IMR-90 (cell line): ENCODE results near the gene KLK14. TPM values are rescaled to one million over a fixed set of nuclear protein-coding genes. Genes with fewer than 3 reads are reported as not detected.

Source experiments
- ATAC-seq: fragments of 200-7000 bp; cut with Tn5 transposase; 2 replicates; pipeline ENCODE4 v1.9.1; 2020; ENCODE audit warnings: low read depth, mild to moderate bottlenecking, moderate library complexity
- Bru-seq: library from RNA; stranded (reverse); fragments of 400-500 nt; gene quantifications from one replicate; lab custom pipeline; 2021; lab: Mats Ljungman, UMichigan
- BruChase-seq, 2 experiments: library from RNA; stranded (reverse); fragments of 400-500 nt; gene quantifications; one replicate each; lab custom pipeline; 2021; lab: Mats Ljungman, UMichigan
- BruUV-seq: library from RNA; stranded (reverse); fragments of 400-500 nt; replicated peaks from 2 replicates; lab custom pipeline; 2021; lab: Mats Ljungman, UMichigan
- CTCF ChIA-PET: fragments of 300-600 bp; formaldehyde crosslinking; extraction: SDS; loops from one replicate; lab custom pipeline; 2021; ENCODE audit warnings: antibody characterized with exemption; lab: Yijun Ruan, JAX
- POLR2A ChIA-PET: fragments of 300-600 bp; sonication (Branson Sonifier 250); formaldehyde crosslinking; loops from one replicate; lab custom pipeline; 2022; ENCODE audit warnings: antibody characterized with exemption; ENCODE audit not compliant: unreplicated experiment; lab: Charles Lee
- DNase-seq: peaks from one replicate; pipeline ENCODE4 v3.0.0; 2013
- H2AFZ ChIP-seq: replicated peaks from 2 replicates; pipeline ENCODE3; 2013; ENCODE audit warnings: low read length, mild to moderate bottlenecking; ENCODE audit not compliant: poor library complexity
- H2AK5ac ChIP-seq: 2 replicates; pipeline ENCODE4 v1.6.1; 2013; ENCODE audit warnings: low read depth, low read length, inconsistent platforms
- H2AK9ac ChIP-seq: replicated peaks from 2 replicates; pipeline ENCODE3; 2013; ENCODE audit warnings: mild to moderate bottlenecking, low read depth, low read length, moderate library complexity; ENCODE audit not compliant: poor library complexity
- H2BK120ac ChIP-seq: 2 replicates; pipeline ENCODE4 v1.6.1; 2013; ENCODE audit warnings: low read depth, low read length, inconsistent platforms
- H2BK15ac ChIP-seq: 3 replicates; pipeline ENCODE4 v1.6.1; 2013; ENCODE audit warnings: low read depth, low read length, inconsistent platforms
- H2BK20ac ChIP-seq: 2 replicates; pipeline ENCODE4 v1.6.1; 2013; ENCODE audit warnings: low read depth, mild to moderate bottlenecking, inconsistent platforms, low read length, moderate library complexity
- H2BK5ac ChIP-seq: 2 replicates; pipeline ENCODE4 v1.6.1; 2013; ENCODE audit warnings: mild to moderate bottlenecking, low read depth, low read length, inconsistent platforms; ENCODE audit not compliant: poor library complexity, severe bottlenecking
- H3K14ac ChIP-seq: replicated peaks from 2 replicates; pipeline ENCODE4 v1.6.1; 2013; ENCODE audit warnings: low read depth, low read length, inconsistent platforms
- H3K18ac ChIP-seq: 2 replicates; pipeline ENCODE4 v1.6.1; 2013; ENCODE audit warnings: low read depth, low read length, control low read depth
- H3K23ac ChIP-seq: 2 replicates; pipeline ENCODE4 v1.6.1; 2013; ENCODE audit warnings: low read depth, low read length, inconsistent platforms
- H3K27ac ChIP-seq: 2 replicates; pipeline ENCODE4 v1.5.1; 2013; ENCODE audit warnings: mild to moderate bottlenecking, control low read depth, low read length; ENCODE audit not compliant: insufficient read depth
- H3K27me3 ChIP-seq: 2 replicates; pipeline ENCODE4 v1.6.1; 2013; ENCODE audit warnings: low read length; ENCODE audit not compliant: control insufficient read depth, insufficient read depth
- H3K36me3 ChIP-seq: 2 replicates; pipeline ENCODE4 v1.6.1; 2013; ENCODE audit warnings: low read length, mixed read lengths; ENCODE audit not compliant: control insufficient read depth, insufficient read depth
- H3K4ac ChIP-seq: 2 replicates; pipeline ENCODE4 v1.6.1; 2013; ENCODE audit warnings: low read depth, low read length, inconsistent platforms
- H3K4me1 ChIP-seq: 2 replicates; pipeline ENCODE4 v1.6.1; 2013; ENCODE audit warnings: low read length, mixed read lengths; ENCODE audit not compliant: control insufficient read depth, insufficient read depth
- H3K4me2 ChIP-seq: 2 replicates; pipeline ENCODE4 v1.6.1; 2013; ENCODE audit warnings: low read depth, mild to moderate bottlenecking, control low read depth, low read length, moderate library complexity
- H3K4me3 ChIP-seq: 2 replicates; pipeline ENCODE4 v1.5.1; 2013; ENCODE audit warnings: low read depth, mild to moderate bottlenecking, control low read depth, low read length, moderate library complexity; ENCODE audit not compliant: insufficient read depth
- H3K56ac ChIP-seq: 2 replicates; pipeline ENCODE4 v1.6.1; 2013; ENCODE audit warnings: low read length, inconsistent platforms; ENCODE audit not compliant: insufficient read depth; ENCODE audit errors: extremely low read depth
- H3K79me1 ChIP-seq, 2 experiments: 2 replicates each; pipeline ENCODE4 v1.6.1; 2013; ENCODE audit warnings: low read length in 2 of 2, inconsistent platforms in 1 of 2, low read depth in 1 of 2
- H3K9ac ChIP-seq: 2 replicates; pipeline ENCODE4 v1.6.1; 2013; ENCODE audit warnings: low read depth, low read length, control low read depth
- H3K9me1 ChIP-seq: 2 replicates; pipeline ENCODE4 v1.6.1; 2013; ENCODE audit warnings: low read length, inconsistent platforms; ENCODE audit not compliant: insufficient read depth
- H3K9me3 ChIP-seq: 2 replicates; pipeline ENCODE4 v1.6.1; 2013; ENCODE audit warnings: low read length; ENCODE audit not compliant: control insufficient read depth, insufficient read depth
- H4K20me1 ChIP-seq: 2 replicates; pipeline ENCODE4 v1.6.1; 2013; ENCODE audit warnings: low read length, inconsistent platforms; ENCODE audit not compliant: insufficient read depth
- H4K5ac ChIP-seq: 2 replicates; pipeline ENCODE4 v1.6.1; 2013; ENCODE audit warnings: mild to moderate bottlenecking, low read depth, low read length, control low read depth
- H4K8ac ChIP-seq, 2 experiments: 2 replicates each; pipeline ENCODE4 v1.6.1; 2013; ENCODE audit warnings: low read depth in 2 of 2, low read length in 2 of 2, control low read depth in 1 of 2, inconsistent platforms in 1 of 2
- H4K91ac ChIP-seq: 2 replicates; pipeline ENCODE4 v1.6.1; 2013; ENCODE audit warnings: low read depth, low read length, inconsistent platforms; ENCODE audit not compliant: insufficient read depth
- ELK1 ChIP-seq: fragments of 150-350 bp; IDR thresholded peaks from 2 replicates; pipeline ENCODE4 v1.6.1; 2016; ENCODE audit warnings: low read depth, mild to moderate bottlenecking, low read length, moderate library complexity, borderline replicate concordance
- FOS ChIP-seq: fragments of 150-350 bp; IDR thresholded peaks from 2 replicates; pipeline ENCODE4 v1.6.1; 2016; ENCODE audit warnings: low read depth, low read length
- NFE2L2 ChIP-seq: fragments of 150-350 bp; IDR thresholded peaks from 2 replicates; pipeline ENCODE4 v1.6.1; 2016; ENCODE audit warnings: low read depth, mild to moderate bottlenecking, low read length
- RCOR1 ChIP-seq: IDR thresholded peaks from 2 replicates; pipeline ENCODE4 v1.6.1; 2012; ENCODE audit warnings: mild to moderate bottlenecking, low read length, improper control_type of control experiment; ENCODE audit not compliant: insufficient replicate concordance
- SMC3 ChIP-seq: fragments of 150-350 bp; IDR thresholded peaks from 2 replicates; pipeline ENCODE4 v1.6.1; 2016; ENCODE audit warnings: low read depth, mild to moderate bottlenecking, antibody characterized with exemption, low read length, moderate library complexity
- WGBS, 2 experiments: methylation state at CpG; one replicate each; pipeline versions ENCODE4 v1.1.5 to v1.1.7; 2013; ENCODE audit warnings: missing lambda C conversion rate in 2 of 2; ENCODE audit not compliant: insufficient read length in 1 of 2; ENCODE audit errors: extremely low coverage in 2 of 2; 5-methylcytosine and 5-hydroxymethylcytosine counted together
- dilution Hi-C: fragments of 300-500 bp; cut with HindIII; formaldehyde crosslinking; loops from one replicate; pipeline ENCODE4 v1.14.3; 2018; ENCODE audit warnings: low sequenced_read_pairs; ENCODE audit not compliant: unreplicated experiment
- in situ Hi-C: fragments of 300-500 bp; cut with MboI; formaldehyde crosslinking; loops from 3 replicates; pipeline ENCODE4 v1.14.3; 2019; ENCODE audit warnings: low sequenced_read_pairs, inconsistent platforms, mixed read lengths
- intact Hi-C: fragments of 100-400 bp; cut with micrococcal nuclease; formaldehyde crosslinking; loops from 2 replicates; pipeline ENCODE4 v1.10.0; 2022
- long read RNA-seq: library from polyadenylated mRNA; unstranded; transcript quantifications from one replicate; pipeline ENCODE4 v2.0.0, GENCODE V29; 2021; ENCODE audit not compliant: unreplicated experiment
- polyA plus RNA-seq, 3 experiments: library from polyadenylated mRNA; depleted of rRNA; stranded (reverse); fragments of >200 nt; gene quantifications; 2 replicates each; pipeline ENCODE4 v1.2.3, GENCODE V29; 2012; ENCODE audit warnings: low replicate concordance in 1 of 3
- total RNA-seq: library from RNA; depleted of rRNA; stranded (reverse); fragments of >200 nt; gene quantifications from 2 replicates; pipeline ENCODE4 v1.2.3, GENCODE V29; 2012; rRNA removed

Gene KLK14, protein sequence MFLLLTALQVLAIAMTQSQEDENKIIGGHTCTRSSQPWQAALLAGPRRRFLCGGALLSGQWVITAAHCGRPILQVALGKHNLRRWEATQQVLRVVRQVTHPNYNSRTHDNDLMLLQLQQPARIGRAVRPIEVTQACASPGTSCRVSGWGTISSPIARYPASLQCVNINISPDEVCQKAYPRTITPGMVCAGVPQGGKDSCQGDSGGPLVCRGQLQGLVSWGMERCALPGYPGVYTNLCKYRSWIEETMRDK
- total RNA-seq = not detected in 2 replicates
- polyA plus RNA-seq (2012; rRNA removed) = not detected in 2 replicates
- not detected in 2 replicates for polyA plus RNA-seq (2012; cell fraction: cytosol; rRNA removed)
- polyA plus RNA-seq (2012; cell fraction: nucleus; rRNA removed; ENCODE audit: low replicate concordance) = 0.28 and 0.66 TPM in 2 replicates
- percentile 23 among the genes with signal in this experiment for Bru-seq, nascent RNA
- BruChase-seq, experiment 1, labeled RNA remaining after a 6-hour chase = percentile 23 among the genes with signal in this experiment
- BruChase-seq, experiment 2, labeled RNA remaining after a 2-hour chase = percentile 26 among the genes with signal in this experiment
- long read RNA-seq = 0 reads

- in situ Hi-C loops = no loop called here
- Histone ChIP-seq H3K14ac (no peak within 1 kb of the TSS), H4K20me1 (no peaks in the 10 kb centered on the region), H3K79me1 (no peaks in the 10 kb centered on the region), H3K36me3 (no peaks in the 10 kb centered on the region), H3K9ac (no peak within 1 kb of the TSS), H3K27ac (no peak within 1 kb of the TSS), H2AK9ac (no peak within 1 kb of the TSS), H4K5ac (no peak within 1 kb of the TSS), H2BK5ac (no peak within 1 kb of the TSS), H3K18ac (no peak within 1 kb of the TSS), H2BK20ac (no peak within 1 kb of the TSS), H3K4me3 (no peak within 1 kb of the TSS), H4K91ac (no peak within 1 kb of the TSS), H3K56ac (no peak within 1 kb of the TSS), H2AK5ac (no peak within 1 kb of the TSS), H3K4me1 (no peaks in the 10 kb centered on the region), H3K9me3 (no peaks in the 10 kb centered on the region; the same call in none of the 2 replicates), H3K4me2 (no peak within 1 kb of the TSS), H2BK15ac (no peak within 1 kb of the TSS), H2AFZ (no peak within 1 kb of the TSS), H3K23ac (no peak within 1 kb of the TSS), H3K9me1 (no peaks in the 10 kb centered on the region), H2BK120ac (no peak within 1 kb of the TSS), H3K27me3 (no peaks in the 10 kb centered on the region), H4K8ac (no peak within 1 kb of the TSS), H3K4ac (no peak within 1 kb of the TSS)
- ATAC-seq (no peak), DNase-seq (no peak)
- ChIA-PET CTCF (no interaction called here), POLR2A (no interaction called here)
- no peak for TF ChIP-seq NFE2L2
- TF ChIP-seq ELK1 = no peak
- TF ChIP-seq FOS = no peak
- TF ChIP-seq RCOR1 = no peak
- no peak for TF ChIP-seq SMC3
- no TSS peak for BruUV-seq
- dilution Hi-C loops = no loop called here
- 11% methylated on average over 1 of the region's 7 CpGs; no CpG with 5 or more reads in 1 of the 2 experiments for WGBS, 2 experiments
- intact Hi-C loops = no loop called here
These were observed at the start of gene KLK14 for GRCh38 chr19:51082611-51083010. TSS of gene KLK14 (minus strand) at chr19:51082887. CDS start at chr19:51082614, 273 bp downstream.
